Ishikawa (cell line): Measurements from ENCODE around the gene SOS1.

Experiments
- CEBPB ChIP-seq: IDR thresholded peaks from 2 replicates; pipeline ENCODE4 v1.6.1; 2012
- CREB1 ChIP-seq: IDR thresholded peaks from 2 replicates; pipeline ENCODE4 v1.6.1; 2012; ENCODE audit warnings: low read depth
- EGR1 ChIP-seq: IDR thresholded peaks from 2 replicates; pipeline ENCODE4 v1.6.1; 2012
- EP300 ChIP-seq: IDR thresholded peaks from 2 replicates; pipeline ENCODE4 v1.6.1; 2012; ENCODE audit warnings: borderline replicate concordance
- FOXM1 ChIP-seq: IDR thresholded peaks from 2 replicates; pipeline ENCODE4 v1.6.1; 2012; ENCODE audit warnings: low read depth, borderline replicate concordance
- MAX ChIP-seq: IDR thresholded peaks from 2 replicates; pipeline ENCODE4 v1.6.1; 2012
- NFIC ChIP-seq: IDR thresholded peaks from 2 replicates; pipeline ENCODE4 v1.6.1; 2012
- RAD21 ChIP-seq: IDR thresholded peaks from 2 replicates; pipeline ENCODE4 v1.6.1; 2012; ENCODE audit warnings: low read depth
- REST ChIP-seq: IDR thresholded peaks from 2 replicates; pipeline ENCODE4 v1.6.1; 2012; ENCODE audit warnings: low read depth, mild to moderate bottlenecking
- TAF1 ChIP-seq: IDR thresholded peaks from 2 replicates; pipeline ENCODE4 v1.6.1; 2012; ENCODE audit warnings: low read depth, mild to moderate bottlenecking
- TCF12 ChIP-seq: IDR thresholded peaks from 2 replicates; pipeline ENCODE4 v1.6.1; 2012; ENCODE audit warnings: low read depth
- TEAD4 ChIP-seq: IDR thresholded peaks from 2 replicates; pipeline ENCODE4 v1.6.1; 2012
- USF1 ChIP-seq: IDR thresholded peaks from 2 replicates; pipeline ENCODE4 v1.6.1; 2012
- YY1 ChIP-seq: IDR thresholded peaks from 2 replicates; pipeline ENCODE4 v1.6.1; 2012; ENCODE audit warnings: low read depth
- ZBTB7A ChIP-seq: IDR thresholded peaks from 2 replicates; pipeline ENCODE4 v1.6.1; 2012; ENCODE audit warnings: low read depth

SOS1 gene

GRCh38 chr2:38951766-38952165 lies 169.1 kb downstream of the SOS1 start:
- no peak for TF ChIP-seq NFIC

GRCh38 chr2:38948995-38949394 lies 171.9 kb downstream of the SOS1 start:
- TF ChIP-seq TEAD4 (no peak), EP300 (no peak), REST (no peak), YY1 (no peak), CREB1 (no peak), TCF12 (no peak), CEBPB (no peak), NFIC (no peak), USF1 (no peak), ZBTB7A (no peak), TAF1 (no peak), MAX (no peak)

- no peak for TF ChIP-seq EGR1
- TF ChIP-seq RAD21, result no peak
These were observed 172.4 kb downstream of the SOS1 start for GRCh38 chr2:38948387-38948882.

- 0 out of 2 replicates have a peak, but pooled peaks have one; percentile 17 for TF ChIP-seq MAX
- TF ChIP-seq YY1, result no peak
- no peak for TF ChIP-seq EGR1
- no peak for TF ChIP-seq FOXM1
- peak; percentile 86 for TF ChIP-seq RAD21
- no peak for TF ChIP-seq NFIC
- TF ChIP-seq CREB1, result no peak
These were observed 173.3 kb downstream of the SOS1 start for GRCh38 chr2:38947241-38948239.

- no peak for TF ChIP-seq REST
- TF ChIP-seq TCF12, result no peak
- no peak for TF ChIP-seq TAF1
- no peak for TF ChIP-seq FOXM1
- no peak for TF ChIP-seq MAX
- TF ChIP-seq NFIC, result no peak
- TF ChIP-seq YY1, result no peak
- no peak for TF ChIP-seq USF1
- no peak for TF ChIP-seq CEBPB
These were observed 174.9 kb downstream of the SOS1 start for GRCh38 chr2:38945911-38946310.

- TF ChIP-seq NFIC (no peak), REST (no peak), USF1 (no peak), CEBPB (no peak), FOXM1 (no peak), ZBTB7A (no peak), TEAD4 (no peak), YY1 (no peak), MAX (no peak), TAF1 (no peak), EP300 (no peak)
These were observed 175.5 kb downstream of the SOS1 start for GRCh38 chr2:38945372-38945771.
